Right lobe of liver (tissue), 6 donors: ENCODE measurements around the gene RBFOX2. TPM values are rescaled to one million over a fixed set of nuclear protein-coding genes. Genes with fewer than 3 reads are reported as not detected.
"Not testable (repeated sequence)": the region's sequence is repeated elsewhere in the genome, so short reads cannot be mapped to it uniquely, and the experiment has no call there.

Source experiments
- ATAC-seq, 4 donors: fragments of 200-7000 bp; cut with Tn5 transposase; one replicate each; pipeline ENCODE4 v1.9.1; 2020; ENCODE audit warnings: mild to moderate bottlenecking in 4 of 4, moderate library complexity in 4 of 4
- DNase-seq, 3 donors: peaks; one replicate each; pipeline ENCODE4 v3.0.0-alpha.2; 2020
- H3K27ac ChIP-seq, 3 donors: fragments of 200-600 bp; one replicate each; pipeline ENCODE4 v1.8.0; 2022
- H3K27me3 ChIP-seq, 2 donors: fragments of 200-600 bp; one replicate each; pipeline ENCODE4 v1.8.0; 2022
- H3K36me3 ChIP-seq, 4 donors: fragments of 200-600 bp; sonication (generic) in 1 of 4; one replicate each; pipeline versions ENCODE4 v1.5.1 to v1.8.0; 2017 to 2022; ENCODE audit warnings: control low read depth in 1 of 4
- H3K4me1 ChIP-seq, 4 donors: fragments of 200-600 bp; sonication (generic) in 1 of 4; one replicate each; pipeline versions ENCODE4 v1.5.1 to v1.8.0; 2017 to 2022; ENCODE audit warnings: control low read depth in 1 of 4
- H3K4me3 ChIP-seq, 3 donors: fragments of 200-600 bp; one replicate each; pipeline ENCODE4 v1.8.0; 2022
- H3K9me3 ChIP-seq, 4 donors: fragments of 200-600 bp; sonication (generic) in 1 of 4; one replicate each; pipeline versions ENCODE4 v1.5.1 to v1.8.0; 2017 to 2022; ENCODE audit warnings: control low read depth in 1 of 4
- POLR2A ChIP-seq: fragments of 450-650 bp; IDR thresholded peaks from one replicate; pipeline ENCODE4 v1.6.1; 2017; ENCODE audit warnings: antibody characterized with exemption, mild to moderate bottlenecking
- WGBS: methylation state at CpG from one replicate; pipeline ENCODE4 v1.1.6; 2018; ENCODE audit warnings: low coverage, low lambda C conversion rate; ENCODE audit not compliant: insufficient coverage; ENCODE audit errors: missing lambda C conversion rate; 5-methylcytosine and 5-hydroxymethylcytosine counted together
- intact Hi-C, 2 donors: fragments of 100-400 bp; cut with DNase I; formaldehyde crosslinking; loops; one replicate each; pipeline versions ENCODE4 v1.11.2 to v1.14.1; 2022
- total RNA-seq, 6 experiments: library from RNA; depleted of rRNA in 2 of 6; stranded (reverse); fragments of >200 nt in 2 of 6; fragmentation: NEBNext Ultra II Directional in 3 of 6; extraction: Animal tissue kit (Norgen Biotek cat#: 25700) in 3 of 6; gene quantifications; one replicate each; pipeline versions ENCODE4 v1.1.0 to v1.2.4, GENCODE V29; 2016 to 2023
- TF ChIP-seq, protein P1 (sequence below), 4 donors: fragments of 200-600 bp in 3 of 4; fragments of 450-650 bp in 1 of 4; IDR thresholded peaks; one replicate each; pipeline versions ENCODE4 v1.5.1 to v1.8.0; 2016 to 2022; ENCODE audit warnings: antibody characterized with exemption in 4 of 4, mild to moderate bottlenecking in 2 of 4
- donor health status: DM: no; HTN: yes; CAD: no.
- donor health status: DM: no; HTN: no; CAD: no.
- donor health status: DM: no; HTN: no; CAD: no.
- donor health status: DM: no; HTN: yes; CAD: no.
- donor health status: DM: no; HTN: yes; CAD: no.

The RBFOX2 gene
- total RNA-seq, 6 experiments from 2014 or later, result 23.9 to 36.5 (median 29.5) TPM

DNA sequence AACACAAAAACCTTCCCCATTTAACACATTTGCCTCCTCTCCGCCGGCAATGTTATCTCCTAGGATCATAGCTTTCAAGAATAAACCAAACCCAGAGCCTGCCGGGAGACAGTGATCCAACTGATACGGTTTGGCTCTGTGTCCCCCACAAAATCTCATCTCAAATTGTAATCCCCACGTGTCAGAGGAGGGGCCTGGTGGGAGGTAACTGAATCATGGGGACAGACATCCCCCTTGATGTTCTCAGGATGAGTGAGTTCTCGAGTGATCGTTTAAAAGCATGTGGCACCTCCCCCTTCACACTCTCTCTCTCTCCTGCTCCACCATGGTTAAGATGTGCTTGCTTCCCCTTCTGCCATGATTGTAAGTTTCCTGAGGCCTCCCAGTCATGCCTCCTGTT, 33.3 kb downstream of the RBFOX2 start:
- ATAC-seq (no peak), DNase-seq (no peak)
- Histone ChIP-seq H3K9me3 (no peaks in the 10 kb centered on the region), H3K36me3 (no peaks in the 10 kb centered on the region), H3K4me1 (peaks cover 0 to 49% (median 24%) of the 10 kb centered on the region in 4 donors), H3K27me3 (no peaks in the 10 kb centered on the region), H3K27ac (peak overlapping the region in 1 of 3 donors; percentile 15), H3K4me3 (no peak overlapping the region)
- intact Hi-C loops, result no loop called here
- no peak for TF ChIP-seq POLR2A
- TF ChIP-seq, protein P1, sequence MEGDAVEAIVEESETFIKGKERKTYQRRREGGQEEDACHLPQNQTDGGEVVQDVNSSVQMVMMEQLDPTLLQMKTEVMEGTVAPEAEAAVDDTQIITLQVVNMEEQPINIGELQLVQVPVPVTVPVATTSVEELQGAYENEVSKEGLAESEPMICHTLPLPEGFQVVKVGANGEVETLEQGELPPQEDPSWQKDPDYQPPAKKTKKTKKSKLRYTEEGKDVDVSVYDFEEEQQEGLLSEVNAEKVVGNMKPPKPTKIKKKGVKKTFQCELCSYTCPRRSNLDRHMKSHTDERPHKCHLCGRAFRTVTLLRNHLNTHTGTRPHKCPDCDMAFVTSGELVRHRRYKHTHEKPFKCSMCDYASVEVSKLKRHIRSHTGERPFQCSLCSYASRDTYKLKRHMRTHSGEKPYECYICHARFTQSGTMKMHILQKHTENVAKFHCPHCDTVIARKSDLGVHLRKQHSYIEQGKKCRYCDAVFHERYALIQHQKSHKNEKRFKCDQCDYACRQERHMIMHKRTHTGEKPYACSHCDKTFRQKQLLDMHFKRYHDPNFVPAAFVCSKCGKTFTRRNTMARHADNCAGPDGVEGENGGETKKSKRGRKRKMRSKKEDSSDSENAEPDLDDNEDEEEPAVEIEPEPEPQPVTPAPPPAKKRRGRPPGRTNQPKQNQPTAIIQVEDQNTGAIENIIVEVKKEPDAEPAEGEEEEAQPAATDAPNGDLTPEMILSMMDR (IDR thresholded peaks at IDR 0.05), result no peak
- 67% methylated on average over 6 of the region's 7 CpGs for WGBS

- intact Hi-C loops, H3K9me3 ChIP-seq, H3K36me3 ChIP-seq, H3K27me3 ChIP-seq, H3K4me3 ChIP-seq: not testable (repeated sequence)
- DNase-seq (peak; percentile 49 to 82 (median 80)), ATAC-seq (peak; percentile 65 to 77 (median 74))
- Histone ChIP-seq H3K27ac (peak overlapping the region; percentile 26 to 83 (median 75)), H3K4me1 (peaks cover 0 to 65% (median 24%) of the 10 kb centered on the region in 4 donors)
- WGBS, result 31% methylated on average over 5 of the region's 5 CpGs
Measured at GRCh38 chr22:35993727-35994126, 34.9 kb downstream of the RBFOX2 start.

DNA sequence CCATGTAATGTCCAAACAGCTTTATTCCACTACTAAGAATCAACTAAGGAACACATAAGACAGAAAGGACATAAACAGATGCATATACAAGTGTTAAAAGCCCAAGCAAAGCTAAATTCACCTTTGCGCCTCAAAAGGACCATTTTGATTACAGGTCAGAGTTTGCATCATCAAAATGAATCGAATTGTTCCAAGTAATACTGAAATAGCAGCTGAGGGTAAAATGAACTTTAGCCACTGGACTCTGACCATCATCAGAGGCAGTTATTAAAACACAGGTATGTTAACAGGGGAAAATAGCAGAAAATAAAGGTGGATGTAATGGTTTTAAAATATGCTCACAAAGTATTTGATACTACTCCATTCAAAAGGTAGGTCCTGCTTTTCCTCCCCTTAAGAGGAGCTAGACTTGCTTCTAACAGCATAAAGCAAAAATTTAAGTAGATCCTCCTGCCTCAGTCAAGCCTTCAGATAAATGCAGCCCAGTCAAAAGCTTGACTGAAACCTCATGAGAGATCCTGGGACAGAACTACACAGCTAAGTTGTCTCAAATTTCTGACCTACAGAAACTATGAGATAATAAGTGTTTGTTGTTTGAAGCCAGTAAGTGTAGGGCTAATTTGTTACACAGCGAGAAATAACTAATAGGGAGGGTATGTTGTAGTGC, 35.4 kb downstream of the RBFOX2 start:
- WGBS, result 37% methylated on average over 3 of the region's 3 CpGs
- no peak overlapping the region for H3K4me3 ChIP-seq
- H3K27ac ChIP-seq, result peak overlapping the region; percentile 26 to 83 (median 75)
- H3K27me3 ChIP-seq, result no peaks in the 10 kb centered on the region
- intact Hi-C loops, result no loop called here
- no peaks in the 10 kb centered on the region for H3K9me3 ChIP-seq
- peak in 1 of 3 donors; percentile 52 for DNase-seq
- H3K36me3 ChIP-seq, result no peaks in the 10 kb centered on the region
- H3K4me1 ChIP-seq, result peaks cover 0 to 71% (median 24%) of the 10 kb centered on the region in 4 donors
- ATAC-seq, result peak; percentile 71 to 82 (median 75)
- TF ChIP-seq, protein P1 (IDR thresholded peaks at IDR 0.05), result no peak
- TF ChIP-seq POLR2A, result no peak

DNA sequence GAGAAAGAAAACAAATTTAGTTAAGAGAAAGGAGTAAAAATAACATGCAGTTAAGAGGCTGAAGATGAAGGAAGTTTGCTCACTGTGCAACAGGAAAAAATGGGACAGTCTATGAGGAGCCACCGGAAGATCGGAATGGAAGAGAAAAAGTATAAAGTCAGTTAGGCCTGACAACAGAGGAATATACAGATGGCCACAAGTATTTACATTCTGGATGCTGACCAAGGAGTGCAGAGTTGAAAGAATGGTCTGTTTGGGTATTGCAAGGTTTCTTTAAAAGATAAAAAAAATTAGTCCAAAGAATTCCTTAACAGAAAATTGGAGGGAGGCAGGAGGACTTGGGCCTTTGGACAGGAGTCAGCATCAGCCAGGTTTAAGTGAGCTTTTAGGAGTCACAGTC, 37.5 kb downstream of the RBFOX2 start:
- Histone ChIP-seq H3K27ac (peak overlapping the region in 1 of 3 donors; percentile 83), H3K4me1 (peaks cover 0 to 68% (median 20%) of the 10 kb centered on the region in 4 donors)
- 87% methylated on average over 2 of the region's 2 CpGs for WGBS

GRCh38 chr22:35988030-35988429, 40.6 kb downstream of the RBFOX2 start:
- Histone ChIP-seq H3K36me3 (no peaks in the 10 kb centered on the region), H3K27me3 (no peaks in the 10 kb centered on the region), H3K27ac (no peak overlapping the region), H3K9me3 (no peaks in the 10 kb centered on the region), H3K4me3 (no peak overlapping the region), H3K4me1 (peaks cover 0 to 70% (median 12%) of the 10 kb centered on the region in 4 donors)
- TF ChIP-seq, protein P1 (IDR thresholded peaks at IDR 0.05), result no peak
- TF ChIP-seq POLR2A, result no peak
- ATAC-seq (no peak), DNase-seq (no peak)
- WGBS, result 45% methylated on average over 4 of the region's 4 CpGs
- intact Hi-C loops, result no loop called here

More for the DNA sequence above, 37.5 kb downstream of the RBFOX2 start:
- Histone ChIP-seq H3K9me3 (no peaks in the 10 kb centered on the region), H3K27me3 (no peaks in the 10 kb centered on the region), H3K36me3 (no peaks in the 10 kb centered on the region), H3K4me3 (no peak overlapping the region)
- intact Hi-C loops, result no loop called here
- no peak for ATAC-seq
- no peak for DNase-seq
- TF ChIP-seq, protein P1 (IDR thresholded peaks at IDR 0.05), result no peak
- no peak for TF ChIP-seq POLR2A
